ENCODE results near the gene RASGRP4.

GRCh38 chr19:38375748-38376147, 50.3 kb downstream of the RASGRP4 start:
- TF ChIP-seq GATA3 (IDR thresholded peaks at IDR 0.05; ENCODE audit: low read depth, low read length) (no peak), GATA2 (IDR thresholded peaks at IDR 0.05; ENCODE audit: low read depth, low read length) (no peak)
